ENCODE measurements around the gene ASPDH. TPM values are rescaled to one million over a fixed set of nuclear protein-coding genes. Genes with fewer than 3 reads are reported as not detected.

The ASPDH gene
- total RNA-seq, 1 experiment from 2014 or later: not detected

DNA sequence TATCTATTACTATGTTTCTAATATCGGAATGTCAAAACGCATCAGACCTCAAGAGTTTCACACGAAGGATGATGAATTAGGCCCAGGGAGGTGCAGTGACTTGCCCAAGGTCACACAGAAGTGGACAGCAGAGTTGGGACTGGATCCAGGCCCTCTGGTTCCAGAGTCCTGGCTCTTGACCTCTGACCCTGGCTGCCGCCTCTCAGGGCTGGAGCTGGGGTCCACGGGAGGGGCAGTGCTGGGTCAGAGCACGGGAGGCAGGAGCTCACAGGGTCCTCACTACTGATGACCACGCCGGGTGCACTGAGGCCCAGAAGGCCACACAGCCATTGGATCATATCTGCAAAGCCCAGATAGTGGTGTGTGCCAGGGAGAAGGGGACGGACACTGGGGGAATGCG lies 9.2 kb upstream of the ASPDH start:
- H3K23me2 ChIP-seq (ENCODE audit: insufficient read length, low read depth, low read length, poor library complexity, severe bottlenecking): no peaks in the 10 kb centered on the region
- 0 out of 2 replicates have a peak, but pooled peaks cover 3% of the 10 kb centered on the region for H3K27me3 ChIP-seq (ENCODE audit: insufficient read depth, low read length)
- H4K5ac ChIP-seq (ENCODE audit: insufficient read length, low read depth, low read length): no peak overlapping the region
- no peak overlapping the region for H3K4me2 ChIP-seq (ENCODE audit: insufficient read depth, insufficient read length, low read length)
- no peak overlapping the region for H2BK20ac ChIP-seq (ENCODE audit: low read depth, low read length, poor library complexity, severe bottlenecking)
- Mint-ChIP-seq H3K27me3 (ENCODE audit: low read depth) (peaks cover 39% of the 10 kb centered on the region), H3K27ac (no peak overlapping the region), H3K36me3 (ENCODE audit: insufficient read depth in 1 of 3, low read depth in 3 of 3) (peaks cover 5 to 7% (median 5%) of the 10 kb centered on the region in 3 experiments; a peak in 4 of 7 replicates), H3K4me1 (no peaks in the 10 kb centered on the region), H3K4me3 (no peak overlapping the region; a peak in 1 of 5 replicates), H3K9me3 (no peaks in the 10 kb centered on the region)
- DNase-seq: no peak
- H2BK15ac ChIP-seq (ENCODE audit: low read depth, low read length): no peak overlapping the region
- H3K18ac ChIP-seq (ENCODE audit: insufficient read length, low read depth, low read length): no peak overlapping the region
- no peak overlapping the region for H3T11ph ChIP-seq (ENCODE audit: low read length)
- no peak overlapping the region for H2BK120ac ChIP-seq (ENCODE audit: low read depth, low read length, poor library complexity, severe bottlenecking)
- WGBS (ENCODE audit: extremely low coverage, insufficient read length, low lambda C conversion rate): no CpG with 5 or more reads among the region's 10 CpGs
- H3K27ac ChIP-seq (ENCODE audit: insufficient read length, low read depth, low read length): no peak overlapping the region
- no peak overlapping the region for H3K4ac ChIP-seq (ENCODE audit: low read depth, low read length)
- H4K8ac ChIP-seq (replicated peaks; ENCODE audit: insufficient read length, low read depth, low read length): no peak overlapping the region
- no peak overlapping the region for H3K56ac ChIP-seq (ENCODE audit: insufficient read length, low read depth, low read length)
- H3K14ac ChIP-seq (ENCODE audit: insufficient read depth, low read length): no peak overlapping the region
- no peak overlapping the region for H2BK5ac ChIP-seq (ENCODE audit: insufficient read length, low read length)
- no peak overlapping the region for H3K9ac ChIP-seq (ENCODE audit: extremely low read depth, insufficient read length, low read length)
- no peak overlapping the region for H2AK5ac ChIP-seq (ENCODE audit: insufficient read length, low read length)
- TF ChIP-seq, protein P1, sequence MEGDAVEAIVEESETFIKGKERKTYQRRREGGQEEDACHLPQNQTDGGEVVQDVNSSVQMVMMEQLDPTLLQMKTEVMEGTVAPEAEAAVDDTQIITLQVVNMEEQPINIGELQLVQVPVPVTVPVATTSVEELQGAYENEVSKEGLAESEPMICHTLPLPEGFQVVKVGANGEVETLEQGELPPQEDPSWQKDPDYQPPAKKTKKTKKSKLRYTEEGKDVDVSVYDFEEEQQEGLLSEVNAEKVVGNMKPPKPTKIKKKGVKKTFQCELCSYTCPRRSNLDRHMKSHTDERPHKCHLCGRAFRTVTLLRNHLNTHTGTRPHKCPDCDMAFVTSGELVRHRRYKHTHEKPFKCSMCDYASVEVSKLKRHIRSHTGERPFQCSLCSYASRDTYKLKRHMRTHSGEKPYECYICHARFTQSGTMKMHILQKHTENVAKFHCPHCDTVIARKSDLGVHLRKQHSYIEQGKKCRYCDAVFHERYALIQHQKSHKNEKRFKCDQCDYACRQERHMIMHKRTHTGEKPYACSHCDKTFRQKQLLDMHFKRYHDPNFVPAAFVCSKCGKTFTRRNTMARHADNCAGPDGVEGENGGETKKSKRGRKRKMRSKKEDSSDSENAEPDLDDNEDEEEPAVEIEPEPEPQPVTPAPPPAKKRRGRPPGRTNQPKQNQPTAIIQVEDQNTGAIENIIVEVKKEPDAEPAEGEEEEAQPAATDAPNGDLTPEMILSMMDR (conservative IDR thresholded peaks at IDR 0.05): no peak
- H4K91ac ChIP-seq (ENCODE audit: insufficient read length, low read depth, low read length): no peak overlapping the region
- no peaks in the 10 kb centered on the region for H4K20me1 ChIP-seq (ENCODE audit: control insufficient read depth, insufficient read depth, insufficient read length)
- H2BK12ac ChIP-seq (ENCODE audit: insufficient read length, low read depth, low read length): no peak overlapping the region
- no peak overlapping the region for H2AFZ ChIP-seq (ENCODE audit: low read length)
- H3K79me1 ChIP-seq (ENCODE audit: insufficient read depth, low read depth, low read length, poor library complexity, severe bottlenecking): no peaks in the 10 kb centered on the region
- no peaks in the 10 kb centered on the region for H3K4me1 ChIP-seq (ENCODE audit: insufficient read depth, low read length)
- no peaks in the 10 kb centered on the region for H3K79me2 ChIP-seq (ENCODE audit: insufficient read depth, low read length)
- H3K23ac ChIP-seq (ENCODE audit: insufficient read length, low read depth, low read length): no peak overlapping the region
- H3K9me3 ChIP-seq (ENCODE audit: control insufficient read depth, low read depth, low read length): no peaks in the 10 kb centered on the region
